Muscle of leg (tissue), 11 donors: ENCODE measurements around the gene JPH2. TPM values are rescaled to one million over a fixed set of nuclear protein-coding genes. Genes with fewer than 3 reads are reported as not detected.

Experiments used
- DNase-seq: peaks from one replicate; pipeline ENCODE4 v3.0.0; 2013
- H3K27ac ChIP-seq: one replicate; pipeline ENCODE4 v1.5.1; 2013; ENCODE audit warnings: mild to moderate bottlenecking, low read length, control low read depth
- H3K27me3 ChIP-seq: one replicate; pipeline ENCODE4 v1.6.1; 2013; ENCODE audit warnings: low read length; ENCODE audit not compliant: control insufficient read depth, insufficient read depth
- H3K36me3 ChIP-seq: one replicate; pipeline ENCODE4 v1.6.1; 2013; ENCODE audit warnings: low read length; ENCODE audit not compliant: control insufficient read depth, insufficient read depth
- H3K4me1 ChIP-seq: one replicate; pipeline ENCODE4 v1.6.1; 2013; ENCODE audit warnings: low read length; ENCODE audit not compliant: control insufficient read depth, insufficient read depth
- H3K4me3 ChIP-seq: one replicate; pipeline ENCODE4 v1.5.1; 2013; ENCODE audit warnings: low read length, control low read depth
- H3K9me3 ChIP-seq: replicated peaks from 2 replicates; pipeline ENCODE4 v1.6.1; 2013; ENCODE audit warnings: low read depth, low read length; ENCODE audit not compliant: control insufficient read depth
- WGBS: methylation state at CpG from one replicate; pipeline ENCODE4 v1.1.5; 2013; ENCODE audit warnings: missing lambda C conversion rate; ENCODE audit not compliant: insufficient coverage; 5-methylcytosine and 5-hydroxymethylcytosine counted together
- polyA plus RNA-seq, 8 donors: library from polyadenylated mRNA; unstranded; fragments of 120-200 nt; gene quantifications; one replicate each; pipeline versions ENCODE4 v1.2.1 to v1.2.3, GENCODE V29; 2013; ENCODE audit warnings: inconsistent platforms in 1 of 8, low replicate concordance in 1 of 8; ENCODE audit not compliant: insufficient read length in 8 of 8, insufficient read depth in 1 of 8
- total RNA-seq: library from RNA; stranded (reverse); fragments of 120-200 nt; gene quantifications from one replicate; pipeline ENCODE4 v1.2.4, GENCODE V29; 2013

JPH2 gene
- total and polyA plus RNA-seq, 9 donors, result 55.5 to 110 (median 77.3) TPM

DNA sequence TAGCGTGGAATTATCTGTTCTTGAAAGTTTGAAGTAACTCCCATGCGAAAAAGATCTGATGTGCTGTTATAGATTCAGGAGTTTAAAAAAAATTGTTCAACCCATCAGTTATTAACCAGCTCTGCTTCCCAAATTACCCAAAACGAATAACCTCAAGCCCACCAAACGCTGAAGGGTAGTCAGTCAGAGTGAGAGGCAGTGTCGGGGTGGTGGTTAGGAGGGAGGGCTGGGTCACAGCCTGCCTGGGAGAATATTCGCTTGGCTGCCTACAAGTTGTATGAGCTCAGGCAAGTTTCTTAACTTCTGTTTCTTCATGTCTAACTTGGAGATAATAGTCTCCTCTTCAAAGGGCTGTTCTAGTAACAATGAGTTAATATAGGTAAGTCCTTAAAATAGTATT, 114.6 kb downstream of the JPH2 start:
- Histone ChIP-seq H3K27ac (no peak overlapping the region), H3K36me3 (no peaks in the 10 kb centered on the region), H3K4me1 (peaks cover 5% of the 10 kb centered on the region), H3K9me3 (no peaks in the 10 kb centered on the region), H3K27me3 (peaks cover 5% of the 10 kb centered on the region), H3K4me3 (no peak overlapping the region)
- WGBS, result no CpG with 5 or more reads among the region's 6 CpGs
- DNase-seq, result no peak

DNA sequence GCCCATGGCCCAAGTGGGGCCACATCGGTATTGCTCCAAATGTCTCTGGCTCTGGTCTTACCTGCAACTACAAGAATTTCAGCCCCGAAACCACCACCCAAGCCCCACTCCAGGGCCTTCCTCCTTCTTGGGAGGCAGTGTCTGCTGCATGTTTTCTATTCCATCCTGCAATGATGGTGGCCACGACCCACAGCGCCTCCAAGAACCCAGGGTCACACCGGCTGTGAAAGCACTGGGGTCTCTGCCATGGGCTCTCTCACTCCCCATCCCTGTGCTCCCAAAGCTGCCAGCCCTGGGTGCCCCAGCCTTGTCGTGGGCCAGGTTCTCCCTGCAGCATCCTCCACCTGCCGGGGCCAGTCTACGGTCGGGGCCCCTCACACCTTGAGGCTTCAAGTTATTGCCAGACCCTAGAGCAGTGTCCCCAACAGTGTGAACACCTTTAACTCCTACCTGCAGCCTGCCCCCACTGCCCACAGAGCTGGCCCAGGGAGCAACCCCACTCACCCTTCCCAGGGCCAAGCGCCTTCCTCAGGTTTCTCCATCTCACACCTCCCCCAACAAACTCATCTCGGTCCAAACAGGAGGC, 115.4 kb downstream of the JPH2 start:
- H3K9me3 ChIP-seq, result no peaks in the 10 kb centered on the region
- no peak overlapping the region for H3K27ac ChIP-seq
- no peak for DNase-seq
- peaks cover 5% of the 10 kb centered on the region for H3K27me3 ChIP-seq
- no peaks in the 10 kb centered on the region for H3K36me3 ChIP-seq
- H3K4me3 ChIP-seq, result no peak overlapping the region
- 78% methylated on average over 11 of the region's 11 CpGs for WGBS
- peaks cover 5% of the 10 kb centered on the region for H3K4me1 ChIP-seq

DNA sequence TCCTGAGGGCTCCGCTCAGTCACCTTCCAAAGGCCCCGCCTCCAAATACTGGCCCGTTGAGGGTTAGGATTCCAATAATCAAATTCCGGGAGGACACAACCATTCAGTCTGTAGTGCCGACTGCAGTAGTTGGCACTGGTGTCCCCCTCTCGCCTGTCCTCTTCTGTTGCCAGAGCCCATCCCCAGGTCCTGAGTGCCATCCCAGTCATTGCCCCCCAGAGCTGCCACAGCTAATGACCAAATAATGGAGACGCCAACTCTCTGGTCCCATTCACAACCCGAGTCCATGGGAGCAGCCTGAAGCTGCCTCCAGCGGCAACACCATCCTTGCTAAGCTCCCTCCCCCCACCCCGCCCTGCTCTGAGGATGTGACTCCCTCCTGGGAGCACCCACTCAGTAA, 115.9 kb downstream of the JPH2 start:
- H3K4me3 ChIP-seq, result no peak overlapping the region
- no peak for DNase-seq
- peaks cover 5% of the 10 kb centered on the region for H3K4me1 ChIP-seq
- H3K9me3 ChIP-seq, result no peaks in the 10 kb centered on the region
- 87% methylated on average over 9 of the region's 10 CpGs for WGBS
- no peak overlapping the region for H3K27ac ChIP-seq
- peaks cover 5% of the 10 kb centered on the region for H3K27me3 ChIP-seq
- no peaks in the 10 kb centered on the region for H3K36me3 ChIP-seq

DNA sequence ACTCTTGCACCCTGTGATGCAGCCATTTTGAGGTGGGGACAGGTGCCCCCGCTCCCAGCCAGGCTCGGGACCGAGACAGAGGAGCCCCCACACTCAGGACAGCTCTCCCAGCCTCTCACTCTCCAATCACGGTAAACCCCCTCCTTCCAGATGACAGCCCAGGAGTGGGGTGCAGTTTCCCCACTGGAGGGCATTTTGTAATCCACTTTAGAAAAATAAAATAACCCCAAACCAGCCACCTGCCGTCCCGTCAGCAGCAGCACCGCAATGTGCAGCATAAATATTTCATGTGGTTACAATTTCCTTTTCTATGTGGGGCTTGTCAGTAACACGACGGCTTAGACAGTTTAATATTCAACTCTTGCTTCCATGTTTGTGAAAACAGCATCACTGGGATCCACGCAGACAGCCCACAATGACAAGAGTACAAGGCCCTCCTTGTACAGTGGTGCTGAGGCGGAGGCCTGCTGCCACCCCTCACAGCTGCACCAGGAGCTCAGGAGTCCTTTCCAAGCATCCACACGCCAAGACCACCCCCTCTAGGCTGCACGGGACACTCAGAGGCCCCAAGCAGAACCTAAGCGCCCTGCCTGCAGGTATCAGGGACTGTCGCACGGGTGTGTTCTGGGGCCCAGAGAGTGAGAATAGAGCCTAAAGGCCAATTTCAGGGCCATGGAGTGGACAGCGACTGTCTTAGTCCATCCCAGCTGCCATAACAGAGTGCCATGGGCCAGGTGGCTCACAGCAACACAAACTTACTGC, 116.7 kb downstream of the JPH2 start:
- Histone ChIP-seq H3K4me3 (no peak overlapping the region), H3K27me3 (peaks cover 5% of the 10 kb centered on the region), H3K27ac (no peak overlapping the region), H3K9me3 (no peaks in the 10 kb centered on the region), H3K4me1 (peaks cover 5% of the 10 kb centered on the region), H3K36me3 (no peaks in the 10 kb centered on the region)
- no peak for DNase-seq
- 60% methylated on average over 9 of the region's 17 CpGs for WGBS

DNA sequence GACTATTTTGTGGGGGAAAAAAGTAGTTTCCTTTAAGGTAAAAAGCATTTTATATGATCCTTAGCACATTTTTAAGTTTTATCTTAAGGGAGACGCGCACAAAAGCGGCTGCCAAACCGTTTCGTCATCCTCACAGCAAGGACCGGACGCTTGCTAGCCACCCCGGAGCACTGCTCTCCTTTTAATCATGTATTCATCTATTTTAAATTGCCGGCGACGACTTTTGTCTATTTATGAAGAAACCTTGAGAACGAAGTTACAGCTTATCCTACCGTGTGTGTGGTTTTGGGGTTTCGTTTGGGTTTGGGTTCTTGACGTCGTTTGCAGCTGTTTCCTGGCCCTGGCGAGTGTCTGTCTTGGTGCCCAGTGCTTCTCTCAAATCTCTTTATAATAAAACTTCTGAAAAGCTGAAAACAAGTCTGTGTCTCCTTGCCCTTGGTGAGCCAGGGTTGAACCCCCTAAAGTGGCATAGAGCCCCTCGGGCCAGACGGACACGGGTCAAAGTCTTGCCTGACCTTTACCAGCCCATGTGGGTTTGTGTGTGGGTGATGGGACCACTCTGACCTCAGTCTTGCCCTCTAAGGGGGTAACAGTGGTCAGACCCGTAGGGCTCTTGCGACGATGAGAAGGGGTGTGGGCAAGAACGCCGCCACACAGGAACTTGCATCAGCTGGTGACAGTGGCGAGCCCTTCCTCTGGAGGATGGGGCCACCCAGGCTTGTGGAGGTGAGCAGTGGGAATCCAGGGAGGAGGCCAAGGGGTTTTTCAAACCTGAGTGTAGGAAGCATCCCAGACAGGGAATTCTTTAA, 117.6 kb downstream of the JPH2 start:
- peaks cover 1% of the 10 kb centered on the region for H3K4me1 ChIP-seq
- WGBS, result 69% methylated on average over 10 of the region's 26 CpGs
- H3K36me3 ChIP-seq, result no peaks in the 10 kb centered on the region
- DNase-seq, result no peak
- H3K9me3 ChIP-seq, result no peaks in the 10 kb centered on the region
- peaks cover 5% of the 10 kb centered on the region for H3K27me3 ChIP-seq
- no peak overlapping the region for H3K4me3 ChIP-seq
- H3K27ac ChIP-seq, result no peak overlapping the region

DNA sequence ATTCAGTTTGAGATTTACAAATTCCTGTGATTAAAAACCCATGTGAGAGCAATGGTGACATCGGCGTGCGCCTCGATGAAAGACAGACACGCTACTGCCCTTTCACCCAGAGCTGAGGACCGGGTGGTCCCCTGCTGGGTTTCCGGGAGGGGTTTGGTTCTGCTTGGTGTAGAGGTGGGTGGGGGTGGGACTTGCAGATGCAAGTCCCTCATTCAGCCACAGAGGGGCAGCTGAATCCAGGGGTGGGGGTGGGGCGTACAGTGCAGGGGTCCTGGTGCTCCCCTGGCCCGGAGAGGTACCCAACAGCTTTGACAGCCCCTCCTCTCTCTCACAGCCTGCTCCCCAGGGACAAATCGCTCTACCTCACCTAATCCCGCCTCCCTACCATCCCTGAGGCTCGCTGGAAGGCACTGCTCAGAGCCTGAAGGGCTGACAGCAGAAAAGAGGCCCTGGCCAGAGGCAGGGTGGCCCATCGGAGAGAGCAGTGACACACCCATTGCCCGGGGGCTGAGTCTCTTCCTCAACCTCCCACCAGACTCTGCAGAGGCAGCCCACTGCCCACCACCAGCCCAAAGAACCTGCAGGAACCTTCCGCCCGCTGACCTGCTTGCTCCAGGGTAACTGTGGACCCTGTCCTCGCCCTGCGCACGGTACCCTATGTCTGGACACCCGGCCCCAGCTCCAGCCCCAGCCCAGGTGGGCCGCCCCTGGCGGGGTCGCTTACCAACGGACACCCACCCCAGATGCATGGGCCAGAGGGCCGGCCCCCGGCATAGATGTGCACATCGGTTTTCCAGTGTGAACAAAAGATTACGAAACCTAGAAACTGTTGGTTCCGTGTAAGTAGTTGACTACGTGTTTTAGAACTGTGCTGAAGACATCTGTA, 118.4 kb downstream of the JPH2 start:
- H3K4me1 ChIP-seq, result no peaks in the 10 kb centered on the region
- H3K9me3 ChIP-seq, result no peaks in the 10 kb centered on the region
- H3K36me3 ChIP-seq, result no peaks in the 10 kb centered on the region
- H3K27me3 ChIP-seq, result peaks cover 5% of the 10 kb centered on the region
- H3K4me3 ChIP-seq, result no peak overlapping the region
- WGBS, result 68% methylated on average over 28 of the region's 30 CpGs
- DNase-seq, result no peak
- H3K27ac ChIP-seq, result no peak overlapping the region

DNA sequence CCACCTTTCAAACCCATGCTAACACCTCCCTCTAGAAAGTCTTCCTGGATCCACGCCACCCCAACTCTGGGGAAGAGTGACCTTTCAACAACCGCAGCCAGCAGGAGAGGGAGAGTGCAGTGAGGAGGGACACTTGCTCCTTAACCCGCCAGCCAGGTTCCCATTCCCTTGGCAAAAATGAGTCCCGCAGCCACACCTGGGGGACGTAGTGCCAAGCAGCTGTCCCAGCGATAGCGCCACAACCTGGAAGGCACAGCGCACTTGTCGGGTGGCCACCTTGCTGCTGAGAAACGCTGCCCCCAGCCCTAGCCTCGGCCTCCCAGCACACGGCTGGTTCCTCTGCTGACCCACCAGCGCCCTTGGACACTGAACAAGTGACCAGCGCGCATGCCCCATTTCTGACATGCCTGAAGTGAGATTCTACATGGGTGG, 119.3 kb downstream of the JPH2 start:
- Histone ChIP-seq H3K4me3 (no peak overlapping the region), H3K36me3 (no peaks in the 10 kb centered on the region), H3K4me1 (no peaks in the 10 kb centered on the region), H3K27me3 (no peaks in the 10 kb centered on the region), H3K9me3 (no peaks in the 10 kb centered on the region), H3K27ac (no peak overlapping the region)
- 90% methylated on average over 11 of the region's 15 CpGs for WGBS
- DNase-seq, result no peak

DNA sequence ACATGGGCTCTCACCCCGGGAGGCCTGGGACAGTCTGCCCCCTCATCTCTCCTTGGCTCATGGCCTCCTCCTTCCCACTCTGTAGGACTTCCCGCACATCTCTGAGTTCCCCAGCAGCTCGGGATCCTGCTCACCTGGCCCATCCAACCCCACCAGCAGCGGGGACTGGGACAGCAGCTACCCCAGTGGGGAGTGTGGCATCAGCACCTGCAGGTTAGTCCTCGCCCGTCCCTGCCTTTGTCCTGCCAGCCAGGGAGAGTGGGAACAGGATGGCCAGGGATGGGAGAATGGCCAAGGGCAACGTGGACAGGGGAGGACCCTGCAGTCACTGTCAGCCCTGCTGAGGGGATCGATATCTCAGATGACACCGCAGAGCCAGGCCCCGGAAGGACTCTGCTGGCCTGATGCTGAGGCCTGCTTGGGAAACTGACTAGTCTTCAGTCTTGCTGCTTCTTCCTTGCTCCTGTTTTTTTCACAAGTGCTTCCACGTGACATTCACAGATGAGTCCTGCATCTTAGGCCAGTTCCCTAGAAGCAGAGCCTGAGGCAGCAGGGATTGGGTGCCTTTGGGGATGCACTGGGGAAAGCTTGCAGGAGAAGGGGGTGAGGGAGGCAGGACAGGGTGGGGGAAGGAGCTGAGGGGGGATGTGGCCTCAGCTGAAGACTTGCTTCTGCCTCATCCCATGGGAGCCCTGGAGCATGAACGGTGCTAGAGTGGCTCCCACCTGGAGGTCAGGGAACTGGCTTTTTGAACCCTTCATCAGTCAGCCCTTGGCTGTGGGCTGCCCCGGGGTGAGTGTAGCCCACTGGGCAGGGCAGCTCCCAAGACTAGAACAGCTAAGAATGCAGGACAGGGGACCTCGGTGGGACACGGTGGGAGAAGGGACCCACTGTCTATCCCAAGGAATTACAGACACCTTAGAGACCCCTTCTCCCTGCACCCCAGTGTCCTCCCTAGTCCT, 120.1 kb downstream of the JPH2 start:
- H3K9me3 ChIP-seq, result no peaks in the 10 kb centered on the region
- H3K27me3 ChIP-seq, result no peaks in the 10 kb centered on the region
- H3K36me3 ChIP-seq, result no peaks in the 10 kb centered on the region
- DNase-seq, result no peak
- no peak overlapping the region for H3K27ac ChIP-seq
- no peaks in the 10 kb centered on the region for H3K4me1 ChIP-seq
- 70% methylated on average over 11 of the region's 15 CpGs for WGBS
- H3K4me3 ChIP-seq, result no peak overlapping the region
